ENCODE data around the gene TRIM59.
"Not testable (repeated sequence)": the region's sequence is repeated elsewhere in the genome, so short reads cannot be mapped to it uniquely, and the experiment has no call there.

Gene TRIM59

GRCh38 chr3:160455846-160456245, 6.3 kb upstream of the TRIM59 start:
- no peak for DNase-seq (ENCODE audit: low spot score)

- DNase-seq (ENCODE audit: low spot score), result no peak
Observed at GRCh38 chr3:160454995-160455394, 5.4 kb upstream of the TRIM59 start.

GRCh38 chr3:160452251-160452650, 2.7 kb upstream of the TRIM59 start:
- not testable (repeated sequence) for DNase-seq (ENCODE audit: low spot score)

- no peak for DNase-seq (ENCODE audit: low spot score)
Observed at GRCh38 chr3:160451602-160452001, 2.0 kb upstream of the TRIM59 start.

GRCh38 chr3:160450846-160451245, 1.3 kb upstream of the TRIM59 start:
- no peak for DNase-seq (ENCODE audit: low spot score)

GRCh38 chr3:160448845-160449635, 546 bp downstream of the TRIM59 start:
- peak; percentile 42 for DNase-seq (ENCODE audit: low spot score)

- no peak for DNase-seq (ENCODE audit: low spot score)
Observed at GRCh38 chr3:160447544-160447943, 2.0 kb downstream of the TRIM59 start.

GRCh38 chr3:160446522-160447056, 3.0 kb downstream of the TRIM59 start:
- no peak for DNase-seq (ENCODE audit: low spot score)

GRCh38 chr3:160445854-160446253, 3.7 kb downstream of the TRIM59 start:
- no peak for DNase-seq (ENCODE audit: low spot score)

- DNase-seq (ENCODE audit: low spot score), result no peak
Observed at GRCh38 chr3:160444411-160444810, 5.2 kb downstream of the TRIM59 start.

GRCh38 chr3:160440687-160441086, 8.9 kb downstream of the TRIM59 start:
- DNase-seq (ENCODE audit: low spot score), result no peak

- DNase-seq (ENCODE audit: low spot score), result no peak
Observed at GRCh38 chr3:160437083-160437455, 12.5 kb downstream of the TRIM59 start.

GRCh38 chr3:160435747-160436146, 13.8 kb downstream of the TRIM59 start:
- DNase-seq (ENCODE audit: low spot score), result no peak

GRCh38 chr3:160435095-160435494, 14.5 kb downstream of the TRIM59 start:
- DNase-seq (ENCODE audit: low spot score), result no peak

- no peak for DNase-seq (ENCODE audit: low spot score)
Observed at GRCh38 chr3:160434071-160434470, 15.5 kb downstream of the TRIM59 start.

GRCh38 chr3:160427832-160428424, 21.7 kb downstream of the TRIM59 start:
- DNase-seq (ENCODE audit: low spot score), result no peak

GRCh38 chr3:160417311-160417710, 32.3 kb downstream of the TRIM59 start:
- DNase-seq (ENCODE audit: low spot score), result no peak

- peak; percentile 74 for DNase-seq (ENCODE audit: low spot score)
Observed at GRCh38 chr3:160413613-160414248, 35.9 kb downstream of the TRIM59 start.

- no peak for DNase-seq (ENCODE audit: low spot score)
Observed at GRCh38 chr3:160412477-160412876, 37.1 kb downstream of the TRIM59 start.

- no peak for DNase-seq (ENCODE audit: low spot score)
Observed at GRCh38 chr3:160409812-160410610, 39.6 kb downstream of the TRIM59 start.

- DNase-seq (ENCODE audit: low spot score), result no peak
Observed at GRCh38 chr3:160403796-160404470, 45.7 kb downstream of the TRIM59 start.
